ENCODE measurements around the gene PBX3. TPM values are rescaled to one million over a fixed set of nuclear protein-coding genes. Genes with fewer than 3 reads are reported as not detected.
A peak's percentile ranks its signal among the peaks of the same experiment; 100 is the strongest.

The PBX3 gene
- polyA plus RNA-seq, 12 donors = 11.2 to 26.2 (median 15.6) TPM; not detected in 1

- DNase-seq = no peak
Observed at GRCh38 chr9:125856331-125856730, 109.2 kb downstream of the PBX3 start.

- DNase-seq = no peak
Observed at GRCh38 chr9:125861405-125862058, 114.4 kb downstream of the PBX3 start.

GRCh38 chr9:125863923-125864322 is 116.8 kb downstream of the PBX3 start:
- DNase-seq = no peak

GRCh38 chr9:125867751-125868415 is 120.7 kb downstream of the PBX3 start:
- no peak for DNase-seq

DNA sequence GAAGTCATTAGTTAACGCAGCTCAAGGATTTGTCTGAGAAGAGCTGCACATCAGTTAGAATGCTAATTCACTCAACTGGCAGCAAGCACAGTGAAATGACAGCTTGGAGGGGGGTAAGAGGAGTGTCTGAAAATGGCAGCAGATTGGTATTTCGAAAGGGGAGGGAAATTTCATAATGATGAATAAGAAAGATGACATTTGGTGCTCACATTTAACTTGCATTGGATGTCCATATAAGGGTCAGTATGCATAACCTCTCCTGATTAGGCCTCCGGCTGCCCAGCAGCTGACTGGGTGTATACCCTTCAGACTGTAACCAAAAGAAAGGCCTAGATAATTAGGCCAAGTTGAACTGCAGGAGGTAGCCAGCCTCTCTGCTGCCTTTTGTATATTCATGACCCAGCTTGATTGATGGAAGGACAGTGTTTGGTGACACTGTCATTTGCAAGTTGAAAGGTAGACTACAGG is 131.0 kb downstream of the PBX3 start:
- DNase-seq = no peak

DNA sequence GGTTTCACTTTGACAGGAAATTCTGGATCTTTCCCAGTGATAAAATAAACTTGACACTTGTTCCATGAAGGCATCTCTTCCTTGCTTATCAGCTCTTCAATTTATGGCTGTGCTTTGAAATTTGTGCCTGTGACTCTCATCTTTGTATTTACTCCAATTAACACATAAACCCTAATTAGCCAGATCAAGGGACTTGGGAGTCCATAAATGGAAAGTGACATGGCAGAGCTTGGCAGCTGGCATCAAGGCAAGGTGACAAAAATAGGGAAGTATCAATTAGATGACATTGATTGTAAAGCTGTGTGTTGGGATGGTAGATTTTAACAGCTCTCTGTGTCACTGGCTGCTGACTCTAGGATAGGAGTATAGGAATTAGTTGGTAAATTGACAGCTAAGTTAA is 133.9 kb downstream of the PBX3 start:
- DNase-seq = no peak

DNA sequence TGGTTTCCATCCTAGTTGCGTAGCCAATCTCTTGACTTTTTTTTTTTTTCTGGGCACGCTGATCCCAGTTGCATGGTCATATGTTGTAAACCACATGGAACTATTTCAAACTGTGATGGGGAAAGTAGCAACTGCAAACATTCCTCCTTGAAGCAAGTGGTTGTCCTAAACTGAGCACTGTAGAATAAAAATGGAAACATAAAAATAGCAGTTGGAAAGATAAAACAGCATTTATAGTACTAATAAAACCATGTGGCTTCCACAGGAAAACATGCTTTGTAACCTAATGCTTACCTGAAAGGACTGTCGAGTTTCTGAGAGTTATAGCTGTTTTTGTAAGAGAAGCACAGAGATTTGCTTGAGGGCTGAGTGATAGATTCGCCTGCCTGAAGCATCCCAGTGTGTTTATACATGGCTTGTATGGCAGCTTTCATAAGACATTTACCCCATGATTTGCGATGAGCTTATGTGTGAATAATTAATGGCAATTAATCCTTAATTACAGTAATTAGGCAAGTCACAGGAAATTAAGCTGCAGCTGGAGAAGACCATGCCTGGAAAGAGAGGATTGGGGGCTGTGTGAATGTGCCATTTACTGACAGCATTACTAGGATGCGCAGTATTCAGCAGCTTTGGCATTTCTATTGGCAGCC is 136.5 kb downstream of the PBX3 start:
- no peak for DNase-seq

- DNase-seq = no peak
Observed at GRCh38 chr9:125884218-125884595, 137.0 kb downstream of the PBX3 start.

DNA sequence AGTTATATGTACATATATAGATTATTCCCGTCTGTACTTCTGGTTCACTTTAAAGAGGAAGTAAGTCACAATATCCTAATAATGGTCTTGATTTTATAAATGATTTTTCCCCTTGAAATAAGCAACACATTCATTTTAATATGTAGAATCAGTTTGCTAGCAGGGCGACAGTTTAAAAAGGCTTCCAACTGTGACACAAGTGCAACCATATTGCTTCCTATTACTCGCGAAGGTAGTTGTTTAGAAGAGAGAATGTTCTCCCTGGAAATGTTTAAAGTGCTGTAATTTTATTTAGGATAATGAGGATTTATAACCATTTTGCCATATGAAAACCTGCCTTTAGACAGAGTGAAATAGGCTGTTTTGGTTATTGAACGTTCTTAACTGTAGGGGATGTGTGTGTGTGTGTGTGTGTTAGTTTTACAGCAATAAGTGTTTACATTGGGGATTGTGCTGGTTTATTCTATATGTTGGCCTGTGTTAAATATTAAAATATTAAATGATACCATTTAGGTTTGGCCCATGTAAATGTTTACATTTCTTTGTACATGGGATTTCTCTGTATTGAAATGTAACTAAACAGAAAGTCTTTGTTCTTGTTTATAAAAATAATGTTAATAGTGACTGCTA is 138.3 kb downstream of the PBX3 start:
- no peak for DNase-seq

- no peak for DNase-seq
Observed at GRCh38 chr9:125886365-125886764, 139.2 kb downstream of the PBX3 start.

DNA sequence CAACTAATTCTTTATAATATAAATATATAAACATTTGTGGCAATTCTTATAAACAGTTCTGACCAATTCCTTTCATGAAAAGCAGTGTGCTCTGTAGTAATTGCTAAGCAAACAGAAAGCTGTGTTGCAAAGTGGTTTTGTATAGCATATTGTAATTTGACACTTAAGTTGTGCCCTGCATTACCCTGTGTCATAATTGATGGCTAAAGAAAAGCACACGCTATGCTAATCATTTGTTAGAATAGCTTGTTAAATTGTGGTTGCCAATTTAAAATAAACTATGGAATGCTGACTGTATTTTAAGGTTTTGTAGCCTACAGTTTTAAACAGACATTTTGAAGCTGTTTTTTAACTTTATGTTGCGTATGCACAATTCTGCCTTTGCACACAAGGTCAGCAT is 140.0 kb downstream of the PBX3 start:
- no peak for DNase-seq

DNA sequence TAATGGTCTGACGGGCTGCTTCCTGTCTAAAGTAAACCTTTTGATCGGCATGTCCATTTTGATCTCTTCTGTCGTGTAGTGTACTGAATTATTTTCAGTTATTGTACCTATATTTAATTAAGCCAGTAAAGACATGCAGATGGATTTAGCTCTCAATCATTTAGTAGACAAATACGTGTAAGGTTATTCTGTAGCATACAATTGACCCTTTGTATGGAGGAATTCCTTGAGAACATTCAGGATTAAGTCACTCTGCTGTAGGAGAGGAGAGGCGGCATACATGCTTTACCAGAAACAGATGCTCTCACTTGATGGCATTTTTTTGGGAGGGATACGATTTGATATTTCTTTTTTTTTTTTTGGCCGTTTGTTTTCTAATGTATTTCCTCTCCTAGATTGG is 141.0 kb downstream of the PBX3 start:
- no peak for DNase-seq

DNA sequence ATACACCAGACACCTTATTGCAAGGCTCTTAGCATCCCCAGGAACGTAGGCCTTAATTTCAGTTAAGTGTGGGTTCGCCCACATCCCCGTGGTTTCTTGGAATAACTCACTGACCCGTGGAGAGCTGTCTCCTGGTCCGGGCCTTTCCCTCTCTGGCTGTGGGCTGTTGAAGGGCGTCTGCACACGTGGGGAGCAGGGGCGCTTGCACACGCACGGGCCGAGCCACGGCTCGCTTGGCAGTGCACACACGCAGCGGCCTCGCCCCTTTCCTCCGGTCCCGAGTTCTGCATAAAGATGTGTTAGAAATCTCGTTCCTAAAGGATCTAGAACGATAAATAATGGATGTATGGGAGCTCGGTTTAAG is 141.9 kb downstream of the PBX3 start:
- no peak for DNase-seq

GRCh38 chr9:125889476-125890419 is 142.6 kb downstream of the PBX3 start:
- DNase-seq = peak; percentile 40

DNA sequence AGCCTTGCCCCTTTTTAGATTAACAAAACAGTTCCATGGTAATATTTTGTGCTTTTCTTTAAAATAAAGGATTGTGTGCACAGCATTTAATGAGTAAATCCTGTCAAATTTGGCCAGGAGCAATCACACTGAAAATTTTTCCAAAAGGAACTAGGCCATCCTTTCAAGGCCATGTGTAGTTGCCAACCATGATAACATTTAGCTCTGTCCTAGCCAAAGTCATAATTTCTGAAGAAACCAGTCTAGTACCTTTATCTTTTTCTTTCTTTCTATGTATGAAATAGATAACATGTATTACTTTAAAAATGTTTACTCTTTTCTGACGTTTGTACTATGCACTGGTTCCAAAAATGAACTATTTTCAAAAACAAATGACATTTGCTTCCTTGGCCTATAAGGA is 143.7 kb downstream of the PBX3 start:
- no peak for DNase-seq

- no peak for DNase-seq
Observed at GRCh38 chr9:125893277-125893676, 146.1 kb downstream of the PBX3 start.

DNA sequence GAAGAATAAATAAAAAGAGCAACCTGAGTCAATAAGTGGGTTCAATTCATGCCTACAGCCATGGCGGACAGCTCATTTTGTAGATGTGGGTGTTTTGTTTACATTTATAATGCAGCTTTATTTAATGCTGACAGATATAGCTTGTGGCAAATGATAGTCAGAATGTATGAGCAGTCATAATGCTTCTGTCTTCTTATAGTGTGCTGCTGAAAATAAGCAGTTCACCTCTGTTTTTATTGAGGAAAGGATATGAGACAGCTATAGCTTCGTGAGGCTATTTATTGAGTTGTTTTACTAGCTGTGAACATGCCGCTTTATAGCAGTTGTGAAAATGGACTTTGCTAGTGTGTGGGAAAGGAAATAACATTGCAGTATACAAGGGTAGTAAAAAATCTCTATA is 147.4 kb downstream of the PBX3 start:
- DNase-seq = no peak

GRCh38 chr9:125896404-125896803 is 149.2 kb downstream of the PBX3 start:
- DNase-seq = no peak

DNA sequence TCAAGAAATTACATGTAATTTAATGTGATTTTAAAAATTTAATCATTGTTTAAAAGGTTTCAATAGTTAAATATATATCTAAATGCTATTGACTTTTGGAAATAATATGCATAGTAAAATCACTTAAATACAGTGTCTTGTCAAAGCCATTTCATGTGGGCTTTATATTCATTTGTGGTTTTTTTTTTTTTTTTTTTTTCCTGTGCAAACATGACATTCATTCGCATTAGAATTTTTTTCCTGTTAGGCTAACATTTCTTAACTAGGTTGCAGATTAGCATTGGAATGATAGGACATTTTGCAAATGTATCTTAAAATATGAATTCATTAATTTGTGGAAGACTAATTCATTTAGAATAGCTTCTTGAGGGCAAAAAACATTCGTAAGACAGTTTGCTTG is 149.8 kb downstream of the PBX3 start:
- DNase-seq = no peak

- no peak for DNase-seq
Observed at GRCh38 chr9:125897481-125897880, 150.3 kb downstream of the PBX3 start.

- DNase-seq = no peak
Observed at GRCh38 chr9:125902214-125902613, 155.0 kb downstream of the PBX3 start.
